ENCODE results near the gene CUL4B. TPM values are rescaled to one million over a fixed set of nuclear protein-coding genes. Genes with fewer than 3 reads are reported as not detected.
A peak's percentile ranks its signal among the peaks of the same experiment; 100 is the strongest.
"Not testable (repeated sequence)": the region's sequence is repeated elsewhere in the genome, so short reads cannot be mapped to it uniquely, and the experiment has no call there.

Gene CUL4B
- total RNA-seq, 1 donor from 2014 or later, result 40.1 TPM

- no peak for DNase-seq (ENCODE audit: low spot score)
Measured at GRCh38 chrX:120522820-120523219, 37.9 kb downstream of the CUL4B start.

DNA sequence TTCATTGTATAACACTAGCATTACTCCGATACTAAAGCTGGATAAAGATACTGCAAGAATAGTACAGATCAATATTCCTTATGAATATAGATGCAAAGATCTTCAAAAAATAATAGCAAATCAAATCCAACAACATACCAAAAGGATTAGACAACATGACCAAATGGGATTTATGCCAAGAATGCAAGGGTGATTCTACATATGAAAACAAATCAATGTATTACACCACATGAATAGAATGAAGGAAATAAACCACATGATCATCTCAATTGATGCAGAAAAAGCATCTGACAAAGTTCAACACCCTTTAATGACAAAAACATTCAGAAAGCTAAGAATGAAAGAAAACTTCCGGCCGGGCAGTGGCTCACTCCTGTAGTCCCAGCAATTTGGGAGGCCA is 42.8 kb downstream of the CUL4B start:
- DNase-seq (ENCODE audit: low spot score), result no peak

DNA sequence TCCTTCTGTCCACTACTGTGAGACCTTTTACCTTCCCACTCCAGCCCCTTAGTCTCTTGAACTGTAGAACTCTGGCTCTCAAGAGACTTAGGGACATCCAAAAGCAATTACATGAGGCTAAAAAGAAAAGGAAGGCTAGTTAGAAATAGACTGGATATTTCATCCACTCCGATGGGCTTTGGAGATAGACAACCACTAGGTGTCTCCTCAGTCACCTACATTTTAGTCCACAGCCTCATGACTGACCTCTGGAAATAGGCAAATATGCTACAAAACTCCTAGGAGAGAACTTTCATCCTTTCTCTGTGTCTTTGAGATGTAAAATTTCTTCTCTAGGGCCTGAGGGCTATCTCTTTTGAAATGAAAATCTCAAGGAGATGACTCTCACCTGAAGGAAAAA is 46.5 kb downstream of the CUL4B start:
- DNase-seq (ENCODE audit: low spot score), result no peak

DNA sequence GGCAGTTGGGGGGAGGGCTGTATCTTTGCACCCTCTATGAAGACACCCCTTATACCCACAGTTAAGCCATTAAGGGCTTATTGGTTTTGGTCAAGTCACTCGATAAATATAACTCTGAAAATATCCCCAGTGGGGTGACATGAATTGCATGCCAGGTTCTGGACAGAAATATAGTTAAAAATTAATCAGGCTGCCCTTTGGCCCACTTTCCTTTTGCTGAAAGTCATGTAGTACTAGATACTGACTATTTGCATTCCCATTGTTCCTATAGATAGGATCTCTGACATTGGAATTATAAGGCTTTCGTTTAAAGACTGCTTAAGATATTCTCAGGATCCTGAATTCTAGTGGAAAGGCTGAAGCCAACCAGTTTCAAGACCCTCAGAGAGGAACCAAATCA is 48.1 kb downstream of the CUL4B start:
- no peak for DNase-seq (ENCODE audit: low spot score)

- DNase-seq (ENCODE audit: low spot score), result no peak
Measured at GRCh38 chrX:120512222-120512621, 48.5 kb downstream of the CUL4B start.

DNA sequence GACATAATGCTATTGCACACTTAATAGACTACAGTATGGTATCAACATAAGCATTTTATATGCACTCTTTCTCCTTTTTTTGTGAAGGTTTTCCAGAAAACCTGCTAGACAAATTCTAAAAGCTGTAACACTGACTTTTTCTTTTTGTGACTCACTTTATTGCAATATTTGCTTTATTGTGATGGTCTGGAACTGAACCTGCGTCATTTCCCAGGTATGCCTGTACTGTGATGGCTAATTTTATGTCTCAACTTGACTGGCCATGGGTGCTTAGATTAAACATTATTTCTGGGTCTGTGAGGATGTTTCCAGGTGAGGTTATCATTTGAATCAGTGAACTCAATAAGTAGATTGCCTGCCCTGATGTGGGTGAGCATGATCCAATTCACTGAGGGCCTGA is 56.2 kb downstream of the CUL4B start:
- DNase-seq (ENCODE audit: low spot score), result no peak

GRCh38 chrX:120499301-120500072 is 61.3 kb downstream of the CUL4B start:
- DNase-seq (ENCODE audit: low spot score), result no peak

DNA sequence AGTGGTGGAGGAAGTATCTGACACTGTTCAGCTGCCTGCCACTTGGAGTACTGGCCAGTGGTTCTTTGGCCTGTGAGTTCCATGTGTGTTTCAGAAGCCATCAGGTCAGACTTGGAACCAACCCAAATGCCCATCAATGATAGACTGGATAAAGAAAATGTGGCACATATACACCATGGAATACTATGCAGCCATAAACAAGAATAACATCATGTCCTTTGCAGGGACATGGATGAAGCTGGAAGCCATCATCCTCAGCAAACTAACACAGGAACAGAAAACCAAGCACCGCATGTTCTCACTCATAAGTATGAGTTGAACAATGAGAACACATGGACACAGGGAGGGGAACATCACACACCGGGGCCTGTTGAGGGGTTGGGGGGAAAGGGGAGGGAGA is 70.6 kb downstream of the CUL4B start:
- not testable (repeated sequence) for DNase-seq (ENCODE audit: low spot score)

DNA sequence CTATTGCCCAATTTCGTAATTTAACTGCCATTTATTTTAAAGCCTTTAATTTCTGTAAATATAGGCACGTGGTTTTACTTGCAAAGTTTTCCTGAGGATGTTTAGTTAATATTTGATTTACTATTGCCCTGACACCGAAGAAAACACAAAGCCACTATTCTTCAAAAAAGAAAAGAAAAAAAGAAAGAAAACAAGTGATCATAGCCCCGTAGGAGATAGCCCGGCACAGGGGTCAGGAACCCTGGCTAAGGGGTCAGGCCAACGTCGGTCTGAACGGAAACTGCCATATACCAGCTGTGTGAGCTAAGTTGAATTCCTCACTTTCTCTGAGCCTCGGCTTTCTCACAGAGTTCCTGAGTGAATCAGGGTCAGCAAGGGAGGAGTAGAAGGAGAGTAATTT is 74.0 kb downstream of the CUL4B start:
- no peak for DNase-seq (ENCODE audit: low spot score)

DNA sequence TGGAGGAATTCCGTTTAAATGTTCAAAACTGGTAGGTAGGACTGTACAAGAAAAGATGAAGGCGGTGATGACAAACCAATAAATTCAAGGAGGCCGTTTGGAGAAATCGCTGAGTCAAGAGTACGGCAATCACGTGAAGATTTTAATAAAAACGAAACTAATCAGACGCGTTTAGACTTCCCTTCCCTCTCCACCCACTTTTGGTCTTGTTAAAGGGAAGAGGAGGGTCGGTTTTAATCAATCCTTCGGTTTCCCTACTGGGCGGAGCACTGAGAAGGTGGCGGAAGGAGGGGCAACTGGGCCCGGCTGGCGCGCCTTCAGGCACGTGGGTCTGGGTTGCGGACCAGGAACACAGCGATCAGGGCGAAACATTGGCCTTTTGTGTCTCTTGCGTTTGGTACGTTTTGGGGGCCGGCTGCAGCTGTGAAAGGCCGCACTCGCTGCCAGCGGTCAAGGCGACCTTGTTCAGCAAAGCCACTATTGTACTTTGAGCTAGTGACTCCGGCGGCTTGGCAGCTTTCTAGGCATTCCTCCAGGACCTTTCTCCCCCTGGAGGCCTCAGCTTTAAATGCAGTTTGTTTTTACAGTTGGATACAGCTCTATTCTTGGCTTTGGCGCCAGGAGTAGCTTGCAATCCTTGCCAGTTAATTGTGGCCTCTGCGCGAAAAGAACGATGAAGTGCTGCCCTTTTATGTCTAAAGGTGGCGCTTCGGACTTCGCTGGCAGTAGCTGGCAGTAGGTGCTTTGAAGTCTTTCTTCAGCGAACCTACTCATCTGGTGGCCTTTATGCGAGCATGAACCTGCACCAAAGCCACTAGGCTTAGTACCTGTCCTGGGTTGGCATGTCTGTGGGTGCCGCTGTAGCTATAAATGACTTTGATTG is 74.9 kb downstream of the CUL4B start:
- peak; percentile 64 for DNase-seq (ENCODE audit: low spot score)

DNA sequence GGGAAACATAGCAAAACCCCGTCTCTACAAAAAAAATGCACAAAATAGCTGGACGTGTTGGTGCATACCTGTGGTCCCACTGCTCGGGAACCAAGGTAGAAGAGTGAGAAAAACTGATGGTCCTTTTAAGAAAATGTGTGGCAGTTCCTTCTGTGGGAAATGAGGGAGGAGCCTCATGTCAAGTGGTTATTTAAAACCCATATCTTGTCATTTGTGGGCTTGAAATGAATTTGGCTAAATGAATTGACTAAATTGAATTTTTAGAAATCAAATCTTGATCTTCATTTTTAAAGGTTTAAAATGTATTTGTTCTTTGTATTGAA is 75.5 kb downstream of the CUL4B start:
- no peak for DNase-seq (ENCODE audit: low spot score)

- DNase-seq (ENCODE audit: low spot score), result no peak
Measured at GRCh38 chrX:120477453-120477852, 83.3 kb downstream of the CUL4B start.

- DNase-seq (ENCODE audit: low spot score), result no peak
Measured at GRCh38 chrX:120476714-120477113, 84.0 kb downstream of the CUL4B start.

GRCh38 chrX:120475447-120475846 is 85.3 kb downstream of the CUL4B start:
- DNase-seq (ENCODE audit: low spot score), result not testable (repeated sequence)

Other genes with a start within 250 kb of the CUL4B start
- 2.1 TPM for gene TMEM255A, start 249.5 kb downstream of the CUL4B start, total RNA-seq
- not detected for gene ATP1B4, start 198.9 kb downstream of the CUL4B start, total RNA-seq
- gene LAMP2, start 91.7 kb downstream of the CUL4B start, total RNA-seq, result 82.3 TPM
- gene MCTS1, start 43.1 kb upstream of the CUL4B start, total RNA-seq, result 55.2 TPM
- 22.4 TPM for gene C1GALT1C1, start 69.1 kb upstream of the CUL4B start, total RNA-seq